ENCODE measurements around the gene ALPL.

DNA sequence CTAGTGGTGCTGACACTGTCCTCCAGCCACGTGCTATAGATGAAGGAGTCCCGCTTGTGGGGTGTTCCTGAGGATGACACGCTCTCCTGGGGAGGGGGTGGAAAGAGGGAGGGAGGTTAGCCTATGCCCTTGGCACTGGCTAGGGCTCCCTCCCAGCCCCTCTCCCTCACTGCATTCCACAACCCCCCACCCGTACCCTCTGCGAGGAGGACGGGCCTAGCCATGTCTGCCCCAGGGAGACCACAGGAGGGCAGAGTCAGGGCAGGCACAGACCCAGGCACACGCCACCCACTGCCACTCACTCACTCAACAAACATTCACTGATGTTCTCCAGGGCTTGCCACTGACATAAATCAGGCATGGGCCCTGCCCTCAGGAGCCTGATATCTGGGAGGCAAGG is 89.2 kb downstream of the ALPL start:
- TF ChIP-seq, protein P1, sequence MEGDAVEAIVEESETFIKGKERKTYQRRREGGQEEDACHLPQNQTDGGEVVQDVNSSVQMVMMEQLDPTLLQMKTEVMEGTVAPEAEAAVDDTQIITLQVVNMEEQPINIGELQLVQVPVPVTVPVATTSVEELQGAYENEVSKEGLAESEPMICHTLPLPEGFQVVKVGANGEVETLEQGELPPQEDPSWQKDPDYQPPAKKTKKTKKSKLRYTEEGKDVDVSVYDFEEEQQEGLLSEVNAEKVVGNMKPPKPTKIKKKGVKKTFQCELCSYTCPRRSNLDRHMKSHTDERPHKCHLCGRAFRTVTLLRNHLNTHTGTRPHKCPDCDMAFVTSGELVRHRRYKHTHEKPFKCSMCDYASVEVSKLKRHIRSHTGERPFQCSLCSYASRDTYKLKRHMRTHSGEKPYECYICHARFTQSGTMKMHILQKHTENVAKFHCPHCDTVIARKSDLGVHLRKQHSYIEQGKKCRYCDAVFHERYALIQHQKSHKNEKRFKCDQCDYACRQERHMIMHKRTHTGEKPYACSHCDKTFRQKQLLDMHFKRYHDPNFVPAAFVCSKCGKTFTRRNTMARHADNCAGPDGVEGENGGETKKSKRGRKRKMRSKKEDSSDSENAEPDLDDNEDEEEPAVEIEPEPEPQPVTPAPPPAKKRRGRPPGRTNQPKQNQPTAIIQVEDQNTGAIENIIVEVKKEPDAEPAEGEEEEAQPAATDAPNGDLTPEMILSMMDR (conservative IDR thresholded peaks at IDR 0.05; ENCODE audit: low read depth, low read length), result no peak
- TF ChIP-seq EZH2 (IDR thresholded peaks at IDR 0.05; ENCODE audit: borderline replicate concordance, low read depth, low read length, poor library complexity, severe bottlenecking), result no peak
